ENCODE results near the gene PPP1CA. TPM values are rescaled to one million over a fixed set of nuclear protein-coding genes. Genes with fewer than 3 reads are reported as not detected.

The PPP1CA gene
- total and polyA plus RNA-seq, 2 donors (not counting 1 experiment from before 2014, with no cell fraction given): 218 to 251 TPM

DNA sequence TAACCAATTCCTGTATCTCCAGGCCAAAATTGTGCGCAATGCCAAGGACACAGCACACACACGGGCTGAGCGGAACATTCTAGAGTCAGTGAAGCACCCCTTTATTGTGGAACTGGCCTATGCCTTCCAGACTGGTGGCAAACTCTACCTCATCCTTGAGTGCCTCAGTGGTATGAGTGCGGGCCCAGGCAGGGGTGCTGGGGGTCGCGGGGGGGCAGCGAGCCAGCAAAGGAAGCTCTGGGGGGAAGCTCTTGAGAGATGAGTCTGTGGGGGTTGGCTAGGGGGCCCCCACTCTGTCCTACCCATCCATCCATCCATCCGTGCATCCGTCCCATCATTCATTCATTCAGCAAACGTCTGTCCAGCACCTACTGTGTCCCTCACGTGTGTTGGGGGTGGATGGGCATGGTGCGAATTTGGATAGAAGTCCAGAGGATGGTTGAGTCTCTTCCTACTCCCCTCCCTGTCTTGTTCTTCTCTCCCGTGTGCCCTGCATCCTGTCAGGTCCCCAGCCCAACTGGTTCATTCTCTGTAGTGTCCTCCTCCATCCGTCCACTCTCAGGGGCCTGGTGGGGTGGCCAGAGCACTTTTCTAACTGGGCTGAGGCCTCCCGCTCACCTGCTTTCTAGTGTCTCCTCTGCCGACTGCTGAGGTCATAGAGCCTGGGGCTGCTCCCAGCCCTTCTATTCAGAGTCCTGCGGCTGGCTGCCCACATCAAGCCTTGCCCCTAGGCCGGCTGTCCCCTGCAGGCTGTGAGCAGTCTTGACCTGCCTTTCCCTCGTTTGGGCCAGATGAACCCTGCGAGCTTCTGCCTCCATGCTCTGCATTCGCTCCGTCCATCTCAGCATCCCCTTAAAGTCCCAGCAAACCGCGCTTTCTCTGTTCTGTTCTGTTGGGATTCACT lies 29.9 kb upstream of the PPP1CA start:
- Mint-ChIP-seq H3K9me3 (ENCODE audit: insufficient read depth) (no peaks in the 10 kb centered on the region), H3K27me3 (no peaks in the 10 kb centered on the region), H3K27ac (peak overlapping the region; percentile 83), H3K4me1 (peaks cover 71% of the 10 kb centered on the region), H3K4me3 (peak overlapping the region; percentile 1)
- peaks cover 84% of the 10 kb centered on the region for H3K79me2 ChIP-seq (ENCODE audit: control insufficient read depth, insufficient read depth, low read length)
- H3K36me3 ChIP-seq (replicated peaks in 1 of 2; ENCODE audit: control extremely low read depth in 1 of 2, control insufficient read depth in 1 of 2, extremely low read depth in 1 of 2, insufficient read depth in 2 of 2, low read length in 1 of 2): peaks cover 0 to 56% of the 10 kb centered on the region in 2 experiments
- WGBS (ENCODE audit: insufficient coverage): 94% methylated on average over 14 of the region's 24 CpGs
- H3K27me3 ChIP-seq (replicated peaks in 1 of 4; ENCODE audit: control extremely low read depth in 1 of 4, control insufficient read depth in 3 of 4, insufficient read depth in 4 of 4, low read length in 3 of 4): no peaks in the 10 kb centered on the region
- CTCF ChIA-PET: interaction anchor here (1.2 to 4.4 kb wide), 2 partner anchors 30 to 37 kb away, joined by 3 to 17 read pairs; partner anchors contain the start of gene PPP1CA
- ATAC-seq (ENCODE audit: low read depth): no peak
- H3K9ac ChIP-seq (ENCODE audit: low read length): no peak overlapping the region
- DNase-seq: no peak
- TF ChIP-seq CTCF (IDR thresholded peaks at IDR 0.05): no peak
- no peak for TF ChIP-seq EZH2 (IDR thresholded peaks at IDR 0.05; ENCODE audit: borderline replicate concordance, insufficient read depth, low read depth, low read length, poor library complexity, severe bottlenecking)
- peaks cover 42 to 78% of the 10 kb centered on the region in 2 donors for H3K4me1 ChIP-seq (ENCODE audit: control insufficient read depth in 2 of 2, insufficient read depth in 2 of 2, low read length in 2 of 2)
- no peak overlapping the region for H3K4me3 ChIP-seq (ENCODE audit: control extremely low read depth in 1 of 5, extremely low read depth in 1 of 5, insufficient read depth in 1 of 5, low read depth in 2 of 5, low read length in 4 of 5)
- POLR2A ChIA-PET: interaction anchor here (0.6 to 9.5 kb wide), 13 partner anchors 9 to 78 kb away, joined by 3 to 215 read pairs (median 6); partner anchors contain the start of genes CORO1B, PPP1CA, TBC1D10C and TMEM134
- H3K4me2 ChIP-seq (replicated peaks; ENCODE audit: low read depth, low read length, poor library complexity, severe bottlenecking): no peak overlapping the region
- H4K20me1 ChIP-seq (ENCODE audit: control insufficient read depth, insufficient read depth, low read length, poor library complexity, severe bottlenecking): peaks cover 80% of the 10 kb centered on the region
- peaks cover 0 to 3% (median 0%) of the 10 kb centered on the region in 3 donors for H3K9me3 ChIP-seq (ENCODE audit: control extremely low read depth in 1 of 3, control insufficient read depth in 2 of 3, insufficient read depth in 1 of 3, low read length in 2 of 3)
- no peak overlapping the region for H2AFZ ChIP-seq (ENCODE audit: insufficient read depth, low read depth, low read length, poor library complexity, severe bottlenecking)
- intact Hi-C loops (cut with micrococcal nuclease): no loop called here
- peak overlapping the region in 1 of 2 donors; percentile 2 for H3K27ac ChIP-seq (ENCODE audit: low read length in 2 of 2)

Data from B cell (primary cell).